ENCODE results near the gene CCNG2. TPM values are rescaled to one million over a fixed set of nuclear protein-coding genes. Genes with fewer than 3 reads are reported as not detected.
A peak's percentile ranks its signal among the peaks of the same experiment; 100 is the strongest.

CCNG2 gene
- total RNA-seq, 1 experiment from 2014 or later: 34.1 TPM

DNA sequence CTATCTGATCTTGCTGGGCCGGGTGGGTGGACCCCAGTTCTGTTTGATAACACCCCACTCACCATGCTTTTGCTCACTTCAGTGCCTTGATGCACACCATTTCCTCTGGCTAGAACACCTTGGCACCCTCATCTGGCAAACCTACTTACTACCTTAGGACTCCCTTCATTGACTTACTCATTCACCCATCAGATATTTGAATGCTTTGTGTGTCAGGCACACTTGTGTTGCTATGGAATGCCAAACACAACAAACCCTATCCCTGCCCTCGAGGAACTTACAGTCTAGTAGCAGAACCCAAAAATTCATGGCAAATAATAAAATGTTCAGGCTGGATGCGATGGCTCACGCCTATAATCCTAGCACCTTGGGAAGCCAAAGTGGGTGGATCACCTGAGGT lies 13.9 kb downstream of the CCNG2 start:
- POLR2A ChIA-PET: no interaction called here
- no TSS peak for BruUV-seq (replicated peaks)
- Histone ChIP-seq H3K9me2 (ENCODE audit: insufficient read depth) (no peaks in the 10 kb centered on the region), H3K27ac (ENCODE audit: low read depth, low read length) (no peak overlapping the region), H3K79me2 (ENCODE audit: insufficient read depth, low read length) (no peaks in the 10 kb centered on the region), H3K9ac (ENCODE audit: low read length) (no peak overlapping the region), H4K20me1 (ENCODE audit: insufficient read depth) (no peaks in the 10 kb centered on the region), H3K4me3 (replicated peaks in 1 of 2; ENCODE audit: low read depth in 1 of 2, low read length in 2 of 2) (no peak overlapping the region), H3K4me1 (ENCODE audit: control insufficient read depth in 1 of 2, insufficient read depth in 2 of 2, low read length in 2 of 2) (peaks cover 0 to 10% of the 10 kb centered on the region in 2 experiments; a peak in 2 of 4 replicates), H2AFZ (ENCODE audit: low read depth, low read length, poor library complexity, severe bottlenecking) (no peak overlapping the region), H3K27me3 (ENCODE audit: insufficient read depth, low read length) (no peaks in the 10 kb centered on the region), H3K4me2 (ENCODE audit: low read length) (no peak overlapping the region), H3K36me3 (ENCODE audit: control insufficient read depth in 1 of 2, insufficient read depth in 2 of 2, low read length in 2 of 2) (peaks cover 0 to 10% of the 10 kb centered on the region in 2 experiments; a peak in 3 of 4 replicates), H3K9me3 (ENCODE audit: control insufficient read depth in 1 of 2, insufficient read depth in 1 of 2, low read depth in 1 of 2, low read length in 2 of 2) (no peaks in the 10 kb centered on the region)
- DNase-seq (ENCODE audit: low read depth, low spot score) (no peak), ATAC-seq (no peak)
- intact Hi-C loops (cut with micrococcal nuclease): no loop called here
- TF ChIP-seq EZH2phosphoT487 (IDR thresholded peaks at IDR 0.05; ENCODE audit: borderline replicate concordance) (no peak), EZH2 (IDR thresholded peaks at IDR 0.05) (no peak), ELF1 (IDR thresholded peaks at IDR 0.05; ENCODE audit: borderline replicate concordance, low read depth) (no peak), POLR2AphosphoS5 (IDR thresholded peaks at IDR 0.05; ENCODE audit: low read depth, low read length) (no peak)
- TF ChIP-seq, protein P1, sequence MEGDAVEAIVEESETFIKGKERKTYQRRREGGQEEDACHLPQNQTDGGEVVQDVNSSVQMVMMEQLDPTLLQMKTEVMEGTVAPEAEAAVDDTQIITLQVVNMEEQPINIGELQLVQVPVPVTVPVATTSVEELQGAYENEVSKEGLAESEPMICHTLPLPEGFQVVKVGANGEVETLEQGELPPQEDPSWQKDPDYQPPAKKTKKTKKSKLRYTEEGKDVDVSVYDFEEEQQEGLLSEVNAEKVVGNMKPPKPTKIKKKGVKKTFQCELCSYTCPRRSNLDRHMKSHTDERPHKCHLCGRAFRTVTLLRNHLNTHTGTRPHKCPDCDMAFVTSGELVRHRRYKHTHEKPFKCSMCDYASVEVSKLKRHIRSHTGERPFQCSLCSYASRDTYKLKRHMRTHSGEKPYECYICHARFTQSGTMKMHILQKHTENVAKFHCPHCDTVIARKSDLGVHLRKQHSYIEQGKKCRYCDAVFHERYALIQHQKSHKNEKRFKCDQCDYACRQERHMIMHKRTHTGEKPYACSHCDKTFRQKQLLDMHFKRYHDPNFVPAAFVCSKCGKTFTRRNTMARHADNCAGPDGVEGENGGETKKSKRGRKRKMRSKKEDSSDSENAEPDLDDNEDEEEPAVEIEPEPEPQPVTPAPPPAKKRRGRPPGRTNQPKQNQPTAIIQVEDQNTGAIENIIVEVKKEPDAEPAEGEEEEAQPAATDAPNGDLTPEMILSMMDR (IDR thresholded peaks at IDR 0.05 in 2 of 3, conservative IDR thresholded peaks at IDR 0.05 in 1 of 3; ENCODE audit: borderline replicate concordance in 1 of 3, insufficient read depth in 1 of 3, low read depth in 2 of 3, low read length in 2 of 3): no peak
- RAD21 ChIA-PET (ENCODE audit: low non-redundant PET in 1 of 2, low total read pairs in 2 of 2, uncharacterized antibody in 2 of 2, unreplicated experiment in 2 of 2): no interaction called here
- CTCF ChIA-PET: no interaction called here

DNA sequence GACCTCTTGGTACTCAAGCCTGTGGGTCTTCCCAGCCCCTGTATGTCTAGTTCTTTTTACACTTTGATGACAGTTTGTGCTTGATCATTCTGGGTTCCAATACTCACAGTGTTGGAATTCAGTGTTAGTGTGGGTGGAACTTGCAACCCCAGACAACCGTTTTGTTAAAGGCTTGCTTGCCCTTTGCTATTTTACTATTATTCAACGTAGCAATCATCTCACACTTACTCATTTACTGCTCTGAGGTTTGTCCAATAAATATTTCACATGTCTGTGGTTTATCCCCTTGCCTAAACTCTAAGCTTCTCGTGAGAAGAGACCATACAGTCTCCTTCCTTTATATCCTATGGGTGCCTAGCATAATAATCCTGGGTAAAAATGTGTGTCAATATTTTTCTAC lies 15.3 kb downstream of the CCNG2 start:
- DNase-seq (ENCODE audit: low read depth, low spot score): no peak
- ChIA-PET CTCF (no interaction called here), RAD21 (ENCODE audit: low non-redundant PET in 1 of 2, low total read pairs in 2 of 2, uncharacterized antibody in 2 of 2, unreplicated experiment in 2 of 2) (no interaction called here), POLR2A (no interaction called here)
- Histone ChIP-seq H3K27ac (ENCODE audit: low read depth, low read length) (no peak overlapping the region), H3K27me3 (ENCODE audit: insufficient read depth, low read length) (peaks cover 7% of the 10 kb centered on the region; the same call in 1 of the 2 replicates), H2AFZ (ENCODE audit: low read depth, low read length, poor library complexity, severe bottlenecking) (peak overlapping the region; percentile 39), H3K4me3 (replicated peaks in 1 of 2; ENCODE audit: low read depth in 1 of 2, low read length in 2 of 2) (no peak overlapping the region), H3K36me3 (ENCODE audit: control insufficient read depth in 1 of 2, insufficient read depth in 2 of 2, low read length in 2 of 2) (no peaks in the 10 kb centered on the region), H3K79me2 (ENCODE audit: insufficient read depth, low read length) (no peaks in the 10 kb centered on the region), H3K9me2 (ENCODE audit: insufficient read depth) (no peaks in the 10 kb centered on the region), H3K4me2 (ENCODE audit: low read length) (peak overlapping the region; percentile 10; the same call in 1 of the 2 replicates), H3K4me1 (ENCODE audit: control insufficient read depth in 1 of 2, insufficient read depth in 2 of 2, low read length in 2 of 2) (peaks cover 0 to 10% of the 10 kb centered on the region in 2 experiments; a peak in 2 of 4 replicates), H3K9me3 (ENCODE audit: control insufficient read depth in 1 of 2, insufficient read depth in 1 of 2, low read depth in 1 of 2, low read length in 2 of 2) (no peaks in the 10 kb centered on the region), H3K9ac (ENCODE audit: low read length) (no peak overlapping the region), H4K20me1 (ENCODE audit: insufficient read depth) (no peaks in the 10 kb centered on the region)
- intact Hi-C loops (cut with micrococcal nuclease): no loop called here
- ATAC-seq: peak; percentile 22; the same call in 1 of the 2 replicates
- BruUV-seq (replicated peaks): no TSS peak
- TF ChIP-seq, protein P1 (IDR thresholded peaks at IDR 0.05 in 2 of 3, conservative IDR thresholded peaks at IDR 0.05 in 1 of 3; ENCODE audit: borderline replicate concordance in 1 of 3, insufficient read depth in 1 of 3, low read depth in 2 of 3, low read length in 2 of 3): no peak
- no peak for TF ChIP-seq RAD21 (IDR thresholded peaks at IDR 0.05; ENCODE audit: low read depth)
- TF ChIP-seq, protein P2, sequence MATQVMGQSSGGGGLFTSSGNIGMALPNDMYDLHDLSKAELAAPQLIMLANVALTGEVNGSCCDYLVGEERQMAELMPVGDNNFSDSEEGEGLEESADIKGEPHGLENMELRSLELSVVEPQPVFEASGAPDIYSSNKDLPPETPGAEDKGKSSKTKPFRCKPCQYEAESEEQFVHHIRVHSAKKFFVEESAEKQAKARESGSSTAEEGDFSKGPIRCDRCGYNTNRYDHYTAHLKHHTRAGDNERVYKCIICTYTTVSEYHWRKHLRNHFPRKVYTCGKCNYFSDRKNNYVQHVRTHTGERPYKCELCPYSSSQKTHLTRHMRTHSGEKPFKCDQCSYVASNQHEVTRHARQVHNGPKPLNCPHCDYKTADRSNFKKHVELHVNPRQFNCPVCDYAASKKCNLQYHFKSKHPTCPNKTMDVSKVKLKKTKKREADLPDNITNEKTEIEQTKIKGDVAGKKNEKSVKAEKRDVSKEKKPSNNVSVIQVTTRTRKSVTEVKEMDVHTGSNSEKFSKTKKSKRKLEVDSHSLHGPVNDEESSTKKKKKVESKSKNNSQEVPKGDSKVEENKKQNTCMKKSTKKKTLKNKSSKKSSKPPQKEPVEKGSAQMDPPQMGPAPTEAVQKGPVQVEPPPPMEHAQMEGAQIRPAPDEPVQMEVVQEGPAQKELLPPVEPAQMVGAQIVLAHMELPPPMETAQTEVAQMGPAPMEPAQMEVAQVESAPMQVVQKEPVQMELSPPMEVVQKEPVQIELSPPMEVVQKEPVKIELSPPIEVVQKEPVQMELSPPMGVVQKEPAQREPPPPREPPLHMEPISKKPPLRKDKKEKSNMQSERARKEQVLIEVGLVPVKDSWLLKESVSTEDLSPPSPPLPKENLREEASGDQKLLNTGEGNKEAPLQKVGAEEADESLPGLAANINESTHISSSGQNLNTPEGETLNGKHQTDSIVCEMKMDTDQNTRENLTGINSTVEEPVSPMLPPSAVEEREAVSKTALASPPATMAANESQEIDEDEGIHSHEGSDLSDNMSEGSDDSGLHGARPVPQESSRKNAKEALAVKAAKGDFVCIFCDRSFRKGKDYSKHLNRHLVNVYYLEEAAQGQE (IDR thresholded peaks at IDR 0.05; ENCODE audit: low read depth): no peak
- TF ChIP-seq EZH2phosphoT487 (IDR thresholded peaks at IDR 0.05; ENCODE audit: borderline replicate concordance): no peak
